GM18951 (cell line): ENCODE measurements around the gene CLK4.

ENCODE experiments used
- POLR2A ChIP-seq: IDR thresholded peaks from 4 replicates; pipeline ENCODE4 v1.6.1; 2011; ENCODE audit warnings: mild to moderate bottlenecking; ENCODE audit not compliant: insufficient read length, insufficient read depth; ENCODE audit errors: extremely low read depth
- in situ Hi-C: fragments of 300-500 bp; cut with MboI; formaldehyde crosslinking; loops from one replicate; pipeline ENCODE4 v1.12.0; 2022; ENCODE audit warnings: low sequenced_read_pairs, mixed read lengths, inconsistent platforms; ENCODE audit not compliant: unreplicated experiment

The CLK4 gene

DNA sequence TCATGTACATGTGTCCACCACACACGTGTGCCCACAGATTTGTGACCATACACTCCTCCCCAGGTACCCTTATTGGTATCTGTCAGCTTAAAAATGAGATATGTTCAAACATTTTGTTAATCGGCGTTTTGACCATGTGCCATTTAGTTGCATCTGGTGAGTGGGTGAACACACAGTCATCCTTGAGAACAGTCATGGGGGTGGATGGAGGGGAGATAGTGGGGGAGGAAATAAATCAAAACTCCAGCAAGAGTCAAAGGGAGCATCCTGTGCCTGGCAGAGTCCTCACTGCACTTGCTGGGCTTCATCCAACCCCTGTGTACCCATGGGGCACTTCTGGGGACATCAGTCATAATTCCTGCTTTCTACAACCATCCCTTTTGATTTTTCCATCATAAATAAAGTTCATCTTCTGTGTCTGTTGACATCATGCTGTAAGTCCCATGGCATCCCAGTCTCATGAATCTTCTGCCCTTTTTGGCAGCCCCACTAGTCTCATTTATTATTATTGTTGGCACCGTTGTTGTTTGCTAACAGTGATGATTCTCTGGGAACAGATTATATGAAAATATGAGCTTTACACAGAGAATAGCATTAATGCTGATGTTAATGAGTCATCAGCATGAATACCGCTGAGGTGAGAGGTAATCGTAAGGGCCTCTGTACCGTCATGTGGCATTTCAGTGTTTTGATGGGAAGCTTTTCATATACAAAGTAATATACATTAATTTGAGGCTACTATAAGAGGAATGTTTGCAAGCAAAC is 24.4 kb upstream of the CLK4 start:
- no peak for TF ChIP-seq POLR2A
- in situ Hi-C loops: no loop called here

DNA sequence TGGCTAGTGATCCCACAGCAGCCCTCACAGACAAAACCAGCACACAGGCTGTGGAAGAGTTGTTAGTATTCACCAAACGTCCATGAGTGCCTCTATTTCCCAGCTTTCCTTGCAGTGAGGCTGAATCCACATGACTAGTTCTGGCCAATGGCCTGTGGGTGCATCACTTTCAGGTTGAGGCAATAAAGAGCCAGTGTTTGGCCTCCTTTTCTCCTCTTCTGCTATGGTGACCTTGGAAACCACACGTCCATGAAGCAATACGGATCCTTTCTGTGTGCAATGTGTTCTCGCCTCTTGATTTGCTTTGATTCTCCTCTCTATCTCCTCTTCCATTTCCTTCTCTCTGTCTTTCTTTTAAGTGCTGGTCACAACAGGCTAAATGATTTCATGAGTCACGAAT is 23.4 kb upstream of the CLK4 start:
- no peak for TF ChIP-seq POLR2A
- in situ Hi-C loops: no loop called here

DNA sequence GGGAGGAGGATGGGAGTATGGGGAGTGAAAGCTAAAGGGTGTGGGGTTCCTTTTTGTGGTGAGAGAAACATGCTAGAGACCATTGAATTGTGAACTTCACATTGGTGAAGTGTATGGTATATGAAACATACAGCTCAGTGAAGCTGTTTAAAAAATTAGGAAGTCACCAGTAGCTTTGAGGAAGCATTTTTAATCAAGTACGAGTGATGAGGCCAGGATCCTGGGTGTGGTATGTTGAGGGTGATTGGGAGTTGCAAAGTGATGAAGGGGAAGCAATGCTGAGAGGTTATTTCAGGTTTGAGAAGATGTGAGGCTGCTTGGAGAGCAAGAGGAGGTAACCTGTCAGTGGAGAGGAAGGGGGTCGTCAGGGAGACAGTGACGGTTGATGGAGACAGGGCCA is 22.7 kb upstream of the CLK4 start:
- in situ Hi-C loops: no loop called here
- no peak for TF ChIP-seq POLR2A

DNA sequence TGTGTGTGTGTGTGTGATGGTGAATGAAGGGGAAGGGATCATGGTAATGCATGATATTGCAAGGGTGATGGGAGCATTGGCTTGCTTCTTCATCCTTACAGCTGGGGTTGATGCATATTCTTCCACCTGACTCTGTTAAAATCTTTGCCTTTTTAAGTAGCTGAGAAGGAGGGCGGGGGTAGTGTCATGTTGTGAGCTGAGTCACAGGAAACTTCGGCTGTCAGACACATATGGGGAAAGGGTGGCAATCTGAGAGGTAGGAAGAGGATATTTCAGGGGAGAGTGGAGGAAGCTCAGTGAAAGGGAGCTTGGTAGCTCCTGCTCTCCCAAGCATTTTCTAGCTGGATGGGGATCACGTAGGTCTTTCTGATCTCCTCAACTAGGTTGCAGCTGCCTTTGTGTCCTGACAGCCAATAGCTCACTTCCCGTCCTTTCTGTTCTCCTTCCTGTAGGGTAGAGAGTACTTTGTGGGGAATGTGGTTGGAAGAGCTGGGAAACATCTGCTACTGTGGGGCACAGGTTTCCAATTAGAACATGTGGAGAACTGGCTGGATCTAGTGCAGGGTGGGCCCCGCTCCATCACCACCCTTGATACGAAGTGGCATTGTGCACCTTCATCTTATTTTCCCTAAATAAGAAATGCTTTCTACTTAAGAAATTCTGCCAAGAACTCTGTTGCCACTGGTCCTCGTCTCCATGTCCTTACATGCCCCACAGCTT is 18.1 kb upstream of the CLK4 start:
- TF ChIP-seq POLR2A: no peak
- in situ Hi-C loops: no loop called here

DNA sequence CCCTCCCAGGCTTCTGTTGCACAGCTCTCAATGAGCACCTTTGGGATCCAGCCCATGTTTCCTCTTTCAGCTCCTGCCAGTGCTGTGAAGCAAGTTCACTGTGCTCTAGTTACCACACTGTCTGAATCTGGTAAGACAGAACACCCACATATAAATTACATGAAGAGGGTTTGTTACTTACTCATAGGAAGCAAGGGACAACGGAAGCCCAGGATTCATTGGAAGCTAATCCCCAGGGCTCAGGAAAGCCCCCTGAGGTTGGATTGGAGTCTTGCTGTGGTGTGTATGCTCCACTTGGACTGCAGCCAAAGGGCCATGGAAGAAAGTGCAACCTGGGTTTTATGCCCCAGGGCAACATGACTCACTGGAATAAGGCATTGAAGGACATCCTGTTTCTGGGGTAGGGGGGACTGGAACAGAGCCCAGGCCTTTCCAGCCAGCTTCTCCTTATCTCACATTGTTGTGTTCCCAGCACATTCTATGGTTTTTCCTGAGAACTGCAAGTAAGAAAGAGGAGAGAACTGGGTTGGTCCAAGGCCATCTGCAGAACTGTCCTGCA is 15.6 kb upstream of the CLK4 start:
- TF ChIP-seq POLR2A: no peak
- in situ Hi-C loops: no loop called here

DNA sequence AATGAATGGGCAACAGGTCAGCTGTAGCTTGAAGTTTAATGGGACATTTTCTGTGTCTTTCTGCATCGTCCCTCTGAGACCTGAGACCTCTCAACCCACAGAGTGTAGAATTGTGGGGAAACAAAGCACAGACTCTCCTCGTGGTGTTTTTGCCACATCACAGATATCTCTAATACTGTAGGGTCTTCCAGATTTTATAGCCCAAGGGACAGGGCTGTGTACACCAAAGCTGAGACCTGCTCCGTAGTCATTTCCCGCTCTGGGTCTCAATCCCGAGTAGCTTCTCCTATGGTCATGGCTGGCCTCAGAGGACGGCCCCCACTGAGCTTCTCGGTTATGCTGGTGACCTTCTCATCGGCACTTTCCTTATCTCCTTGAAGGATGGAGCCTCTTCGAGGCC is 14.9 kb upstream of the CLK4 start:
- in situ Hi-C loops: no loop called here
- TF ChIP-seq POLR2A: no peak

DNA sequence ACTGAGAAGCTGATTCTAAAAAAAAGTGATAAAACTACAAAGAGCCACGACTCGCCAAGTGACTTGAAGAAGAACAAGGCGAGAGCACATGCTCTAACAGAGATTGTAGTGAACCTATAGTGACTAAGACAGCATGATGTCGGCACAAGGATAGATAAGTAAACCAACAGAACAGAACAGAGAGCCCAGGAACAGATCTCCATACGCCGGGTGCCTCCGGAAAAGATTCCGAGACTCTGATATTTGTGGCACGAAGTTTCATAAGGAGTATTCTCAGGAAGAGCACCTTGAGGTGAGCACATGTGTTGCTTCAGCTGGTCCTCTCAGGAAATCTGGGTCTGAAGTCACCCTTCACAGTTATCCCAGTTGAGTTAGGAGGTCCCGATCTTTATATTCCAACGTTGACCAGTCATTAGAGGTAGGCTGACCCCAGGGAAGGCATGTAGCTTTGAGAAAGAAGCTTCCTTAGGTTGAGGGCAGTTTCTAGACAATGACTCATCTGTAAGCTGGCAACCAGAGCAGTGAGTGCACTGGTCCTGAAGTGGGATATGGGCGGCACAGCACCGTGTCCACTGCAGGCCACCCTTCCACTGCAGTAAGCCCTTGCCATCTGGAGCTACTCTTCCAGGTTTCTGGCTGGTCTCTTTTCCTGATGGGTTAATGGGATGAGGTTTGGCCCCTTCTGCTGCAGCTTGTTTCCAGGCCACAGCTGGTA is 13.6 kb upstream of the CLK4 start:
- no peak for TF ChIP-seq POLR2A
- in situ Hi-C loops: no loop called here

DNA sequence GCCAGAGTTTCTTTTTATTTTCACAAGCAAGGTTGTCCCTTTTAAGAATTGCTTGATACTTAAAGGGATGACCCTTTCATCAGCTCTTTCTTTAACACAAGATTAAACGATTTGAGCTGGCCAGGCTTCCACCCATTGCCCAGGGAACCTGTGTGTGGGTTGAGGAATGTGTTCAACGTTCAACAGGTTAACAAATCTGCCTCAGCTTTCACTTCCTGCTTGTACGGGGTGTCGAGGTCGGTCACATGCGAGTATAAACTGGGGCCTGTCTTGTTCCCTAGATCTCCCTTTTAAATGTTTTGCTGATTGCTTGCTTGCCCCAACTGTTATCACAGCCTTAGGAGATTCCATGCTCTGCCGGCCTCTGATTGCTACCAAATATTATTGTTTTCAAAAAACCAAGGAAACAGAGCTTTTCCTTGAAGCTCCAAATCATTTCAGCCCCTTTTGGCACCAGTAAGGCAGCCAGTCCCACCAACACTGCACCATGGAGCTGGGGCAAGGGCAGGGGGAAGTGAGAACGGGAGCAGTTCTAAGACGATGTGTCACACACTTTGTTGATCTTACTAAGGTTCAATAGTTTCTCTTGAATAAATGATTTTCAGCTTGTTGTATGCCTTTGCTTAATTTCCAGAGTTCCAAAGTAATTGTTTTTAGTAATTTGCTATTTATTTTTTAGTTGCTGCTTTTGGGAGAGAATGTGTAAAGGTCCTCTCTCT is 10.7 kb upstream of the CLK4 start:
- TF ChIP-seq POLR2A: no peak

DNA sequence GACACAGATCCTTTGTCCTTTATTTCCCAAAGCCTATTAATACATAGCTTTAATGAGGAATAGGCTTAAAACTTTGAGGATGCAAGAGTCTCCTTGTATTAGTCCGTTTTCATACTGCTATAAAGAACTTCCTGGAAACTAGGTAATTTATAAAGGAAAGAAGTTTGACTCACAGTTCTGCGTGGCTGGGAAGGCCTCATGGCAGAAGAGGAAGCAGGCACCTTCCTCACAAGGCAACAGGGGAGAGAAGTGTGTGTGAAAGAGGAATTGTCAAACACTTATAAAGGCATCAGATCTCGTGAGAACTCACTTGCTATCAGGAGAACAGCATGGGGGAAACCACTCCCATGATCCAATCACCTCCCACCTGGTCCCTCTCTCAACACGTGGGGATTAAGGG is 5.4 kb upstream of the CLK4 start:
- in situ Hi-C loops: no loop called here

More for the DNA sequence above, 10.7 kb upstream of the CLK4 start:
- in situ Hi-C loops: no loop called here

DNA sequence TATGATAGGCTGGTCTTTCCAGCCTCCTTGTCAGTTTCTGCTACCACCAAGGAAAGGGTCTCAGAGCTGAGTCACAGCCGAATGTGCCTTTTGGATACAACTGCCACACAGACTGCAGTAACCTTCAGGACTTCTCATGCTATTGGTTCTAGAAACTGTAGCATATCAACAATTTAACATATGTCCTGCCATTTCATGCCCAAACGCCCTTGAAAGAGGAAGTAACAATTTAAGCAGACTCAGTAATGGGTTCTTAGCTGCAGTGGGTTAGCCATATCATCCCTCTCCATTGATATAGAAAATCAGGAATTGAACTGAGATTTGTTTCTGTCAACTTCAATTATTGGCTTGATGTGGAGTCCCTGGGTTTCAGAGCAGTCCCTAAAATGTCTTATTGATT is 4.1 kb upstream of the CLK4 start:
- in situ Hi-C loops: no loop called here
- TF ChIP-seq POLR2A: no peak

More for the DNA sequence above, 5.4 kb upstream of the CLK4 start:
- no peak for TF ChIP-seq POLR2A

DNA sequence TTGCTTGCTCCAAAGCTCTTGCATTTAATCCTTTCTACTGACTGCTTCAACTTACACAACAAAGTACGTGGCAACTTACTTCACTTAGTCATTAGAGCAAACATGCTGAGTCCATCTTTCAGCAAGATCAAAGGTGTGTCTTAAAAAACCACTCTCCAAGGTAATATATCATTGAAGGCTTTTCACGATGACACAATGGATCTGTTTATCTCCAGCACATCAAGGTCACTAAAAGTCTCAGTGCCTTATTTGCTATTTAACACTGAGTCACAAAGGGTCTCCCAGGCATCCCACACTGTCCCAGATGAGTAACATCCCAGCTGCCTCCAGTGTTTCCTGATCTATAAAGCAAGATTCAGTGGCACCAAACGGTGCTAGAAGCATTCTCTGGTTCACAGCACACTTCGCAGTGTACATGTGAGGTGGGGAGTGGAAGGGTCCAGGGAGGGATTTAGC is 3.7 kb upstream of the CLK4 start:
- TF ChIP-seq POLR2A: no peak
- in situ Hi-C loops: no loop called here

DNA sequence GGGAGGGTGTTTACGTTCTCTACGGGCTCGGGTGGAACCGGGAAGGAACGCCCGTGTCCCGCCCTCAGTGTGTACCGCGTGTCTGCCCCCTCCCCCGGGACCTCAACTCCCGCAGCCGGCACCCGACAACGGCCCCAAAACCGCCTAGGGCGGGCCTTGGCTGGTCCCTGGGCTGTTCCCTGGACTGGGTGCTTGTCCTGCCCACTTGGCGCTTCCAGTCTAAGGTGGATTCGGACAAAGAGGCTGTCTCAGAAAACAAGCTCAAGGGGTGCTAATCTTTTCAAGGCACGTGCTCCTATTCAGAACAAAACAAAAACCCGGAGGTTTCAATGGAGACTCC is 379 bp upstream of the CLK4 start:
- TF ChIP-seq POLR2A: no peak
- in situ Hi-C loops: no loop called here
